CD4-positive, alpha-beta T cell (primary cell): ENCODE results near the gene ASIC4. TPM values are rescaled to one million over a fixed set of nuclear protein-coding genes. Genes with fewer than 3 reads are reported as not detected.

Source experiments
- ATAC-seq: fragments of 200-7000 bp; cut with Tn5 transposase; one replicate; pipeline ENCODE4 v1.10.0; 2022; ENCODE audit warnings: mild to moderate bottlenecking; ENCODE audit not compliant: poor library complexity
- CTCF ChIA-PET: fragments of 350-600 bp; sonication (Branson Sonifier 250); formaldehyde crosslinking; loops from one replicate; lab custom pipeline; 2021; ENCODE audit warnings: antibody characterized with exemption, inconsistent platforms; lab: Charles Lee
- POLR2A ChIA-PET: fragments of 350-600 bp; sonication (Branson Sonifier 250); formaldehyde crosslinking; loops from one replicate; lab custom pipeline; 2021; ENCODE audit warnings: antibody characterized with exemption, inconsistent platforms; lab: Charles Lee
- DNase-seq, 14 experiments: peaks; one replicate each; pipeline ENCODE4 v3.0.0-alpha.2; 2013 to 2020; ENCODE audit warnings: mixed read lengths in 2 of 14
- H3K27ac ChIP-seq, 2 donors: one replicate each; pipeline versions ENCODE4 v1.5.1 to v1.7.0; 2013; ENCODE audit warnings: low read length in 2 of 2, low read depth in 1 of 2, mild to moderate bottlenecking in 1 of 2
- H3K27me3 ChIP-seq, 2 experiments: 1 replicate in 1 of 2; 2 replicates in 1 of 2; pipeline versions ENCODE4 v1.6.1 to v1.7.0; 2013; ENCODE audit warnings: low read length in 2 of 2, control low read depth in 1 of 2, mild to moderate bottlenecking in 1 of 2, moderate library complexity in 1 of 2; ENCODE audit not compliant: insufficient read depth in 2 of 2, control insufficient read depth in 1 of 2
- H3K36me3 ChIP-seq: one replicate; pipeline ENCODE4 v1.6.1; 2013; ENCODE audit warnings: low read length, control low read depth; ENCODE audit not compliant: insufficient read depth
- H3K4me1 ChIP-seq: one replicate; pipeline ENCODE4 v1.6.1; 2013; ENCODE audit warnings: low read length, control low read depth; ENCODE audit not compliant: insufficient read depth
- H3K4me3 ChIP-seq: one replicate; pipeline ENCODE4 v1.5.1; 2013; ENCODE audit warnings: mild to moderate bottlenecking, low read length, moderate library complexity
- H3K9me3 ChIP-seq, 2 experiments: 1 replicate in 1 of 2; 2 replicates in 1 of 2; pipeline versions ENCODE4 v1.6.1 to v1.7.0; 2013; ENCODE audit warnings: low read length in 2 of 2, mild to moderate bottlenecking in 2 of 2, control low read depth in 1 of 2, moderate library complexity in 1 of 2; ENCODE audit not compliant: control insufficient read depth in 1 of 2, insufficient read depth in 1 of 2
- H3K27ac Mint-ChIP-seq: one replicate; pipeline ENCODE4 v1.8.0; 2020; ENCODE audit warnings: mixed read lengths
- H3K27me3 Mint-ChIP-seq: one replicate; pipeline ENCODE4 v1.8.0; 2021; ENCODE audit warnings: mixed read lengths
- H3K36me3 Mint-ChIP-seq: one replicate; pipeline ENCODE4 v1.8.0; 2021; ENCODE audit warnings: low read depth, mixed read lengths
- H3K4me1 Mint-ChIP-seq: one replicate; pipeline ENCODE4 v1.8.0; 2021; ENCODE audit warnings: low read depth, mixed read lengths
- H3K4me3 Mint-ChIP-seq: one replicate; pipeline ENCODE4 v1.8.0; 2020; ENCODE audit warnings: mild to moderate bottlenecking, mixed read lengths
- H3K9me3 Mint-ChIP-seq: one replicate; pipeline ENCODE4 v1.8.0; 2020; ENCODE audit warnings: mixed read lengths
- CTCF ChIP-seq: fragments of 200-600 bp; IDR thresholded peaks from one replicate; pipeline ENCODE4 v1.8.0; 2022; ENCODE audit warnings: antibody characterized with exemption, mild to moderate bottlenecking
- intact Hi-C, 2 experiments: fragments of 100-400 bp; cut with DNase I in 1 of 2; cut with micrococcal nuclease in 1 of 2; formaldehyde crosslinking; loops; one replicate each; pipeline versions ENCODE4 v1.15.1 to v1.9.0; 2023 to 2025; cut with DNase I, micrococcal nuclease
- total RNA-seq, 174 experiments: library from RNA in 2 of 174; stranded (reverse) in 2 of 174; gene quantifications; one replicate each; pipeline ENCODE4 v1.2.3 and lab custom pipeline; 2021 to 2026

Gene ASIC4
- total RNA-seq, 2 experiments from 2014 or later = 0.08 to 0.17 TPM

GRCh38 chr2:219513787-219514186 lies 495 bp upstream of the ASIC4 start:
- intact Hi-C loops = no loop called here
- no peak overlapping the region for H3K27ac ChIP-seq
- DNase-seq = no peak
- H3K36me3 ChIP-seq = no peaks in the 10 kb centered on the region
- peaks cover 32% of the 10 kb centered on the region for H3K4me1 ChIP-seq
- H3K4me3 Mint-ChIP-seq = no peak overlapping the region
- TF ChIP-seq CTCF = no peak
- peaks cover 82% of the 10 kb centered on the region for H3K27me3 Mint-ChIP-seq
- no peak overlapping the region for H3K27ac Mint-ChIP-seq
- no peak overlapping the region for H3K4me3 ChIP-seq
- CTCF ChIA-PET = interaction anchor here (1.6 kb wide), 1 partner anchor 16 kb away, joined by 5 read pairs; no protein-coding TSS in a partner anchor
- H3K9me3 ChIP-seq = peaks cover 0 to 29% of the 10 kb centered on the region in 2 experiments
- H3K27me3 ChIP-seq = peaks cover 60 to 92% of the 10 kb centered on the region in 2 experiments
- no peak for ATAC-seq
- H3K9me3 Mint-ChIP-seq = no peaks in the 10 kb centered on the region
- H3K4me1 Mint-ChIP-seq = peaks cover 25% of the 10 kb centered on the region
- peaks cover 5% of the 10 kb centered on the region for H3K36me3 Mint-ChIP-seq
- POLR2A ChIA-PET = no interaction called here

- peaks cover 82% of the 10 kb centered on the region for H3K27me3 Mint-ChIP-seq
- Histone ChIP-seq H3K36me3 (no peaks in the 10 kb centered on the region), H3K27me3 (peaks cover 60 to 98% of the 10 kb centered on the region in 2 experiments), H3K9me3 (peaks cover 0 to 29% of the 10 kb centered on the region in 2 experiments), H3K4me3 (no peak overlapping the region), H3K4me1 (peaks cover 22% of the 10 kb centered on the region), H3K27ac (no peak overlapping the region)
- H3K36me3 Mint-ChIP-seq = peaks cover under 1% of the 10 kb centered on the region
- no peak overlapping the region for H3K27ac Mint-ChIP-seq
- intact Hi-C loops = no loop called here
- CTCF ChIA-PET = interaction anchor here (1.6 kb wide), 1 partner anchor 15 kb away, joined by 5 read pairs; no protein-coding TSS in a partner anchor
- POLR2A ChIA-PET = no interaction called here
- H3K4me1 Mint-ChIP-seq = peaks cover 20% of the 10 kb centered on the region
- H3K4me3 Mint-ChIP-seq = no peak overlapping the region
- no peak for TF ChIP-seq CTCF
- DNase-seq (no peak), ATAC-seq (no peak)
- no peaks in the 10 kb centered on the region for H3K9me3 Mint-ChIP-seq
Observed at GRCh38 chr2:219514836-219515235, 554 bp downstream of the ASIC4 start.

GRCh38 chr2:219515874-219516629 lies 1.8 kb downstream of the ASIC4 start:
- ChIA-PET CTCF (no interaction called here), POLR2A (no interaction called here)
- Mint-ChIP-seq H3K9me3 (no peaks in the 10 kb centered on the region), H3K4me1 (peaks cover 14% of the 10 kb centered on the region), H3K36me3 (no peaks in the 10 kb centered on the region), H3K27me3 (peaks cover 81% of the 10 kb centered on the region), H3K27ac (no peak overlapping the region), H3K4me3 (no peak overlapping the region)
- TF ChIP-seq CTCF = no peak
- intact Hi-C loops = no loop called here
- ATAC-seq = no peak
- H3K27ac ChIP-seq = no peak overlapping the region
- peaks cover 13% of the 10 kb centered on the region for H3K4me1 ChIP-seq
- no peak for DNase-seq
- H3K4me3 ChIP-seq = no peak overlapping the region
- H3K9me3 ChIP-seq = peaks cover 0 to 19% of the 10 kb centered on the region in 2 experiments
- peaks cover 55 to 97% of the 10 kb centered on the region in 2 experiments for H3K27me3 ChIP-seq
- no peaks in the 10 kb centered on the region for H3K36me3 ChIP-seq
